ENCODE data around the gene VSNL1.

- TF ChIP-seq CTCF (IDR thresholded peaks at IDR 0.05) (no peak), POLR2A (IDR thresholded peaks at IDR 0.05) (no peak)
Observed at GRCh38 chr2:17625446-17625845, 85.0 kb downstream of the VSNL1 start.

All from body of pancreas (tissue), 4 donors.